HG03354 (cell line): ENCODE results near the gene IFNL2.
"Not testable (repeated sequence)": the region's sequence is repeated elsewhere in the genome, so short reads cannot be mapped to it uniquely, and the experiment has no call there.

Experiments
- ATAC-seq: cut with Tn5 transposase; IDR thresholded peaks from one replicate; pipeline ENCODE4 v1.9.1; 2021; ENCODE audit warnings: mild to moderate bottlenecking; ENCODE audit not compliant: unreplicated experiment, poor library complexity, severe bottlenecking

The IFNL2 gene

DNA sequence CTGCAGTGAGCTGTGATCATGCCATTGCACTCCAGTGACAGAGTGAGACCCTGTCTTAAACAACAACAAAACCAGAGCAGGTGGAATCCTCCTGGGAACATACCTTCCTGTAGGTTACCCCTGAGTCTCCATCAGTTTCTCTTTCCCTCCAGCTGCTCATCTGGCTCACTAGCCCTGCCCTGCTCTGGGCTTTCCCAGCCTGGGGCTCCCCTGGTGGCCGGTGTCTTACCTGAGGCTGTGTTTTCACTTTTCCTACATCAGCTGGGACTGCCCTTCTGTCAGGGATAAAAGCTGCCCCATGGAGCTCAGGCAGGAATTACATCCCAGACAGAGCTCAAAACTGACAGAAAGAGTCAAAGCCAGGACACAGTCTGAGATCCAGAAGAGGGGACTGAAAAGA is at the start of gene IFNL2:
TSS of gene IFNL2 (plus strand) at position 312 of the 400 bp plus-strand sequence. CDS start 173 bp downstream, outside the sequence.
- ATAC-seq, result not testable (repeated sequence)

DNA sequence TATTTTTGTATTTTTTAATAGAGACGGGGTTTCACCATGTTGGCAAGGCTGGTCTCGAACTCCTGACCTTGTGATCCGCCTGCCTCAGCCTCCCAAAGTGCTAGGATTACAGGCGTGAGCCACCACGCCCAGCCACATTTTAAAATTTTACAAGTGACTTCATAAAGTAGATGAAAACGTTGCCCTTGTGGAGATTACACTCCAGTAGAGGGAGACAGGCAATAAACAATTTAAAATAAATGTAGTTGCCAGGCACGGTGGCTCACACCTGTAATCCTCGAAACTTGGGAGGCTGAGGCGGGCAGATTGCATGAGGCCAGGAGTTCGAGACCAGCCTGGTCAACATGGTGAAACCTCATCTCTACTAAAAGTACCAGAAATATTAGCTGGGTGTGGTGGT is 49.1 kb upstream of the IFNL2 start:
- not testable (repeated sequence) for ATAC-seq

DNA sequence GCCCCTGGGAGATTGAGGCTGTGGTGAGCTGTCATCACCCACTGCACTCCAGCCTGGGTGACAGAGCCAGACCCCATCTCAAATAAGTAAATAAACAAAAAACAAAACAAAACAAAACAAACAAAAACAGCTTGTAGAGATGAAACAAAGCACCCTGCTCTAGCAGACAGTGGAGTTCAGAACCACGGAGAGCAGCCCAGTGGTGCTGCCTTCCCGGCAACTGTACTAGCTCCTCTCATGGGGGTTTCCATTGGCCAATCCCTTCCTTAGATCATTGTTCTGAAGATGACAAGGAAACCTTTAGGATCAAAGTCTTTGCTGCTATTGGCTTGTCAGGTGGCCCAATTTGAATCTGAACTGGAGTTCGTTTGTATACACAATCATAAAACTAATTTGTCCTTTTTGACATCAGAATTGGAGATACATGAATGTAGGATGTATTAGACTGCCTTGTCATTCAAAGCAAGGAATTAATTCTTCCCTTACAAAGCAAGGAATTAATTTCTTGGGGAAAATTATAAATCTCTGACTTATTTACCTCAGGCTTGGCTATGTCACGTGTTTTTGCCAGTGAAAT is 44.4 kb upstream of the IFNL2 start:
- no peak for ATAC-seq

DNA sequence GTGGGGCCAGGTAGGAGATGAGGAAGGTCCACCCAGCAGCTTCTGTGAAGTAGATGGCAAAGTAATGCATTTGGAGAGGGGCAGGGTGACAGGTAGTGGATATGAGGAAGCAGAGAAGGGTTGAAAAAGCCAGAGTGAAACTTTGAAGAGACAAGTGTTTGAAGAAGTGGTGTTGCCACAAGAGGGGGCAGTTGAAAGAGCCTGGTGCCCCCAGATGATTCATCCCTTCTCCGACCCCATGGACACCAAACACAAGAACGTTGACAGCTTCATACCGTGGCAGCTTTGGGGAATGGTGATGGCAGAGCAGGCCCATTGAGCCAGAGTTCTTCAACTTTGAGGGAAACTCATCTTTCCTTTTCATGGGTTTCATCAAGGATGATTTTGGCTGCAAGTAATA is 43.3 kb upstream of the IFNL2 start:
- ATAC-seq, result no peak

DNA sequence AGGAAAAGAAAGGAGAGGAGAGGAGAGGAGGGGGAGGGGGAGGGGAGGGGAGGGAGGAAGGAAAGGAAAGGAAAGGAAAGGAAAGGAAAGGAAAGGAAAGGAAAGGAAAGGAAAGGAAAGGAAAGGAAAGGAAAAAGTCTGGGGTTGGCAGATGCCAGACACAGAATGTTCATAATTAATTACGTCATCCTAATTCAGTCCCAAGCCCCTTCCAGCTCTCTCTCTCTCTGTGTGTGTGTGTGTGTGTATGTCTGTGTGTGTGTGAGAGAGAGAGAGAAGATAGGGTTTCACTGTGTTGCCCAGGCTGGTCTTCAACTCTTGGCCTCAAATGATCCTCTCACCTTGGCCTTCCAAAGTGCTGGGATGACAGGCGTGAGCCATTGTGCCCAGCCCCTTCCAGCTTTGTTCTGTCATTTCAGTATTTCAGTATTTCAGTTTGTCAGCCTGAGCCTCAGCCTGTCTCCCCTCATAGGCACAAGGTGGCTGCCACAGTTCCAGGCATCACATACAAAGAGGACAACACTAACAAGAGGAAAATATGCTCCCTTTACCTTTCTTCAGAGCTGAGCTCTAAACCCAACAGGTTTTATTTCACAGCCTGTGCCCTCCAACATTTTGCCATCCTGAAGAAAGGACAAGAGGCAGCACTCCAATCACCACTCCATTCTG is 38.0 kb upstream of the IFNL2 start:
- ATAC-seq, result no peak

DNA sequence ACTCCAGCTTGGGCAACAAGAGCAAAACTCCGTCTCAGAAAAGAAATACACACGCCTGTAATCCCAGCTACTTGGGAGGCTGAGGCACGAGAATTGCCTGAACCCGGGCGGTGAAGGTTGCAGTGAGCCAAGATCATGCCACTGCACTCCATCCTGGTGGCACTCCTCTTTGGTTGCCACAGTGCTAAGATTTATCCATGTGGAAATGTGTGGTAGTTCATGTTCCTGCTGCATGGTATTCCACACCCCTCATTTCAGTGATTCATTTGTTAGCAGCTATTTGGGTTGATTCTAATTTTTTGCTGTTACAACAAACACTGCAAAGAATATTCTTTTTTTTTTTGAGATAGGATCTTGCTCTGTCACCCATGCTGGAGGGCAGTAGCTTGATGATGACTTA is 35.5 kb upstream of the IFNL2 start:
- ATAC-seq, result no peak

DNA sequence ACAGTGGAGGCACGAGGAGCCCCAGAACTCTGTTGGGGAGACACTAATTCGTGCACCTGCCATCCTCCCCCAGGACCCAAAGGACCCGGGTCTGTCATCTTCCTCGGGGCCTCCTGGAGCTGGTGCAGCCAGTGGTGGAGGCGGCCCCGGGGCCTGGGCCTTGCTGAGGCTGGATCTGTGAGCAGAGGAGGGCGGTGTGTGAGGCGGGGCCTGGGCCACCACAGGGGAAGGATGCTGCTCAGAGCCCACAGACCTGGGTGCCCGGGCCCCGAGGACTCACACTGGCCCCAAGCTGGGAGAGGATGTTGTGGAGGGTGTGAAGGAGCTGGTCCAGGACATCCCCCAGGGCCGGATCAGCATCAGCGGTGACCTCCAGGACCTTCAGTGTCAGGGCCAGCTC is 31.7 kb upstream of the IFNL2 start:
- ATAC-seq, result no peak

DNA sequence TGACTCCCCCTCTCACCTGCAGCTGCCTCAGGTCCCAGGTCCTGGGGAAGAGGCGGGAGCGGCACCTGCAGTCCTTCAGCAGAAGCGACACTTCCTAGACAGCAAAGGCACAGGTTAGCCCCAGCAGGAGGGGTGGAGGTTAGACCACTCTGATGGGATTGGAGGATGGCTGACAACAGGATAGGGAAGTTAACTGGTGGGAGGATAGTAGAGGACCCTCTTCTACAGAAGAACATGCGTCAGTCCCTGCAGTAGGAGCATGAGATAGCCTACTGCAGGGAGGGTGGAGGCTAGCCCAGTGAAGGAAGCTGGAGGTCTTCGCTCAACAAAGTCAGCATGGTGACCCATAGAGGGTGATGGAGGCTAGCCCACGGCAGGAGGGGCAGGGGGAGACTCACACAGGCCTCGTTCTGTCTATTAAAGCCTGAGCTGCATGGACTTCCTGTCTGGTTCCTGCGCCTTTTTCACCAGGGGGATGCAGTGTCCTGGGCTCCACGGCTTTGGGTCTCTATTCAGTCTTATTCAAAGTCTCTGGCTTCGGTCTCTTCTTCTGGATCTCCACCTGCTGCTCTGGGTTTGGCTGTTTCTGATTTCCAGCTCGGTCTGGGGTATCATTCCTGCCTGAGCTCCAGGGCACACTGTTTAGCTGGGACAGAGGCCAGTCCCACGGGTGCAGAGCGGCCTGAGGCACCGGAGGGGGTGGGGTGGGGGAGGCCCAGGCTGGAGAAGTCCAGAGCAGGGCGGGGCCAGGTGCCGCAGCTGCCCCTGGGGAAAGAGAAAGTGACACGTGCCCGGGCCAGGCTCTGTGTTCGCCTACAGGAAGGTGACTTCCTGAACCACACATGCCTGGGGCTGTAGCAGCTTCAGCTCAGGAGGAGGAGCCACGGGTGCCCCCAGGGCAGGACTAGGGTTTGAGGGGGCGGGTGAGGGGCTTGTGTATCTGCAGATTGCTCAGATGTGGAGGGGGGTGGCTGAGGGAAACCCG is 30.7 kb upstream of the IFNL2 start:
- ATAC-seq, result peak; percentile 57

DNA sequence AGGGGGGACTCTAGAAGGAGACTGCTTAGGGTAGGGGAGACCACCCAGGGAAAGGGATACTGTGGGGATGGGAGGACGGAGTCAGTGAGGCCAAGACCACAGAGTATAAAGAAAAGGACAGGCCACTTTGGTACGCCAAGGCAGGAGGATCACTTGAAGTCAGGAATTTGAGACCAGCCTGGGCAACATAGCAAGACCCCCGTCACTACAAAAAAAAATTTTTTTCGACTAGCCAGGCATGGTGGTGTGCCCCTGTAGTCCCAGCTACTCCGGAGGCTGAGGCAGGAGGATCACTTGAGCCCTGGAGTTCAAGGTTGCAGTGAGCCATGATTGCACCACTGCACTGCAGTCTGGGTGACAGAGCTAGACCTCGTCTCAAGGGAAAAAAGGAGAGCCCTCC is 30.0 kb upstream of the IFNL2 start:
- no peak for ATAC-seq

DNA sequence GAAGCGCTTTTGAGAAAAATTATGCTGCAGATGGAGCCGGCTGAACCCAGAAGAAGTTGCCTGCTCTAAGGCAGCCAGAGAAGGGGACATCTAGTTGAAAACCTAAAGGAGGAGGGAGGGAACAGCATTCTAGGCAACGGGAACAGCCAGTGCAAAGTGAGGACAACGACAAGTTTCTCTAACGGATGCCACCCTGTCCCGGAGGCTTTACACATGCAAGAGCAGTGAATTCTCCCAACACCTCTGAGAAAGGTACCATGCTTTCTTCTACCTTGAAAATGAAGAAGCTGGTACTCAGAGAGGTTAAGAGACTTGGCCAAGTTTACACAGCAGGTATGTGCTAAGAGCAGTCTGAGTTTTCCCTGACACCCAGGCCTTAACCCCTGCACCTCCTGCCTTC is 29.3 kb upstream of the IFNL2 start:
- no peak for ATAC-seq

DNA sequence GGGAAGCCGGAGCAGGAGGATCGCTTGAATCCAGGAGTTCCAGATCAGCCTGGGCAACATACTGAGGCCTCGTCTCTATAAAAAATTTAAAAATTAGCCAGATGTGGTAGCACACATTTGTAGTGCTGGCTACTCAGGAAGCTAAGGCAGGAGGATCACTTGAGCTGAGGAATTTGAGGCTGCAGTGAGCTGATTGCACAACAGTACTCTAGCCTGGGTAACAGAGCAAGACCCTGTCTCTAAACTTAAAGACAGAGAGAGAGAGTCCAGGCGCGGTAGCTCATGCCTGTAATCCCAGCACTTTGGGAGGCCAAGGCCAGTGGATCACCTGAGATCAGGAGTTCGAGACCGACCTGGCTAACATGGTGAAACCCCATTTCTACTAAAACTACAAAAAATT is 27.8 kb upstream of the IFNL2 start:
- no peak for ATAC-seq

DNA sequence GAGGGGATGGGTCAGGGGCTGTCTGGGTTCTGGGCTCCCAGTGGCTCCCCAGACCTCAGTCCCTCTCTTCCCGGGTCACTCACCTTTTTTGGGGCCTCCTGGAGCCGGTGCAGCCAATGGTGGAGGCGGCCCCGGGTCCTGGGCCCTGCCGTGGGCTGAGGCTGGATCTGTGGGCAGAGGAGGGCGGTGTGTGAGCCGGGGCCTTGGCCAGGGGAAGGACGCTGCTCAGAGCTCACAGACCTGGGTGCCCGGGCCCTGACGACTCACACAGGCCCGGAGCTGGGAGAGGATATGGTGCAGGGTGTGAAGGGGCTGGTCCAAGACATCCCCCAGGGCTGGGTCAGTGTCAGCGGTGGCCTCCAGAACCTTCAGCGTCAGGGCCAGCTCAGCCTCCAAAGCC is 24.5 kb upstream of the IFNL2 start:
- ATAC-seq, result not testable (repeated sequence)

DNA sequence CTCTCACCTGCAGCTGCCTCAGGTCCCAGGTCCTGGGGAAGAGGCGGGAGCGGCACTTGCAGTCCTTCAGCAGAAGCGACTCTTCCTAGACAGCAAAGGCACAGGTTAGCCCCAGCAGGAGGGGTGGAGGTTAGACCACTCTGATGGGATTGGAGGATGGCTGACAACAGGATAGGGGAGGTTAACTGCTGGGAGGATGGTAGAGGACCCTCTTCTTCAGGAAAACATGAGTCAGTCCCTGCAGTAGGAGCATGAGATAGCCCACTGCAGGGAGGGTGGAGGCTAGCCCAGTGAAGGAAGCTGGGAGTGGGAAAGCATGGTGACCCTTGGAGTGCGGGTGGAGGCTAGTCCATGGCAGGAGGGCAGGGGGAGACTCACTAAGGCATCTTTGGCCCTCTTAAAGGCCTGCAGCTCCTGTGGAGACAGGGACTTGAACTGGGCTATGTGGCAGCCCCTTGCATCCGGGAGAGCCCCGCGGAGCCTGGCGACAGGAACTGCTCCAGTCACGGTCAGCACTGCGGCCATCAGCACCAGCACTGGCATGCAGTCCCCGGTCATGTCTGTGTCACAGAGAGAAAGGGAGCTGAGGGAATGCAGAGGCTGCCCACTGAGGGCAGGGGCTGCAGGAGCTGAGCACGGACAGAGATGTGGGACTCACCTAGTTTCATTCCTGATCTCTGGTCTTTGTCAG is 23.6 kb upstream of the IFNL2 start, which contains the start of gene IFNL3:
TSS of gene IFNL3 (minus strand) at position 597 of the 691 bp plus-strand sequence. CDS start at position 558, 39 bp downstream.
- ATAC-seq, result not testable (repeated sequence)

DNA sequence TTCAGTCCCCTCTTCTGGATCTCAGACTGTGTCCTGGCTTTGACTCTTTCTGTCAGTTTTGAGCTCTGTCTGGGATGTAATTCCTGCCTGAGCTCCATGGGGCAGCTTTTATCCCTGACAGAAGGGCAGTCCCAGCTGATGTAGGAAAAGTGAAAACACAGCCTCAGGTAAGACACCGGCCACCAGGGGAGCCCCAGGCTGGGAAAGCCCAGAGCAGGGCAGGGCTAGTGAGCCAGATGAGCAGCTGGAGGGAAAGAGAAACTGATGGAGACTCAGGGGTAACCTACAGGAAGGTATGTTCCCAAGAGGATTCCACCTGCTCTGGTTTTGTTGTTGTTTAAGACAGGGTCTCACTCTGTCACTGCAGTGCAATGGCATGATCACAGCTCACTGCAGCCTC is 23.0 kb upstream of the IFNL2 start:
- ATAC-seq, result not testable (repeated sequence)

DNA sequence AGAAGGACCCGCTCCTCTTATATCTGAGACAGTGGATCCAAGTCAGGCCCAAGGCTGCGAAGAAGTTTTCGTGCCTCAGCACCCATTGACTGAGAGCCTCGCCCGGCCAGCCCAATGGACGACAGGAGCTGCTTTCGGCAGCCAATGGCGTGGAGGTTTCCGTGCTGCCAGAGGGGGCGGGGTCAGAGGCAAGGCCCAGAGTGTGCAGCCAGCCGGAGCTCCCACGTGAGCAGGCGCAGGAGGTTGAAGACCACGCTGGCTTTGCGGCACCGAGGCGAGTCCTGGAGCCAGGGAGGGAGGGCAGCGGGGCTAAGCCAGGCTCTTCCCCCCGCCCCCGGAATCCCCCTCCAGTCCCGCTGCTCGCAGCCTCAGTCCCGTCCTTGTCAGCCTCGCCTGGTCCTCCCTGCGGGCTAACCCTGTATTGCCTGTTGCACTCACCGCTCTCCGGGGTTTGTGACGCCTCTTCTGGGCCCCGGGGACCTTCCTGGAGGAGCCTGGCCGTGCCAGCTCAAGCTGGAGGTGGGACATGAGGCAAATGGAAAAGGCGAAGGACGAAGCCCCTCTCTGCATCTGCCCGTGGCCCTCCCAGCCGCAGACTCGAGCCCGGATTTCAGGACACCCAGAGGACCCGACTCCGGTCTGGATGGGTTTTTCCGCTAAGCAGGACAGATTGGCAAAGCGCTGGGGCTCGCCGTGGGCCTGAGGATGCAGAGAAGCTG is 21.1 kb upstream of the IFNL2 start:
- no peak for ATAC-seq

DNA sequence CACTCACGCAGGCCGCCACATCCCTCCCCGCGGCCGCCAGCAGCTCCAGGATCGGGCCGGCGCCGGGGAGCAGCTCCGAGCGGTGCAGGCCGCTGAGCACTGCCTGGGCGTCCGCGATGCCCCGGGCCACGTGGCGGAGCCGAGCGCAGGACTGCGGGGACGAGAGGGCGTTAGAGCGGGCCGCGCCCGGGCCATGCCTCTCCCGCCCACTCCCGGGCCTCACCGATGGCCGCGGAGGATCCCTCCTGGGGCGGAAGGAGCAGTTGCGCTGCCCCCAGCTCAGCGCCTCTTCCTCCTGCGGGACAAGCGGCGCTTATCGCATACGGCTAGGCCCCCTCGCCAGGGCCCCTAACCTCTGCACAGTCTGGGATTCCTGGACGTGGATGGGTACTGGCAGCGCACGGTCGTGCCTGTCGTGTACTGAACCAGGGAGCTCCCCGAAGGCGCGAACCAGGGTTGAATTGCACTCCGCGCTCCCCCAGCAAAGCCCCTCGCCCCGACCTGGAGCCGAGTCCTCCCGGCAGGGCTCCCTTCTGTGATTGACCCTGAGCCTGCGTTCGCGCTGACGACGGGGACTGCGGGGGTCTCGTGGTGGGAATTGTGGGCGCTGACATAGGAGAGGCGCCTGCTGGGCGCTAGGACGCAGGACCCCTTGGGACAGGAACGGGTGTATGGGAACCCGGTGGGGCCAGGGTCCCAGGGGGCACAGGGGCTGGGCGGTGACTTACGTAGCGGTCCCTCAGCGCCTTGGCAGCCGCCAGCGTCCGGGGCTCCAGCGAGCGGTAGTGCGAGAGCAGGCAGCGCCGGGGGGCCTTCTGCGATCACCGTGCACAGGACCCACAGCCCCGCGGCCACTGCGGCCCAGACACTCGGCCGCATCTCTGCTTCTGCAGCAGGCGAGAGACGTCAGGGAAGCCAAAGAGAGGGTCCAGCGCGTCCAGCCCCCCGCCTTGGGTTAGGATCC is 20.2 kb upstream of the IFNL2 start:
- no peak for ATAC-seq

DNA sequence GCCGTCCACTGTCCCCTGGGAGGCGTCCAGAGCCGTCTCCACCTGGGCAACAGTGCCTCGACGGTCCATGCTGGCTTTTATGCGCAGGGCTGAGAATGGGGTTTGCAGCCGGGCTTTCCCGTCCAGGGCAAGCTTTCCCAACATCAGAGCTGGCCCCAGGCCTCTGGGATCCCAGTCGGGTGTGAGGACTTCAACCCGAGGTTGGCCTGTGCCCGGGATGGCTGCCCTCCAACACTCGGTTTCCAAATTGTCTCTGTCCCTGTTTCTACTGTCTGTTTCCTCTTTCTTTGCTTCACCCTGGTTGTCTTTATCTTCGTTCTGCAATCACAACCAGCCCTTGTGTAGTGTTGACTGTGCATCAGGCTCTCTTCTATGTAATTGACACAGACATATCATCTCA is 19.4 kb upstream of the IFNL2 start, which contains the start of gene IFNL4:
TSS of gene IFNL4 (minus strand) at position 51 of the 400 bp plus-strand sequence.
- no peak for ATAC-seq

DNA sequence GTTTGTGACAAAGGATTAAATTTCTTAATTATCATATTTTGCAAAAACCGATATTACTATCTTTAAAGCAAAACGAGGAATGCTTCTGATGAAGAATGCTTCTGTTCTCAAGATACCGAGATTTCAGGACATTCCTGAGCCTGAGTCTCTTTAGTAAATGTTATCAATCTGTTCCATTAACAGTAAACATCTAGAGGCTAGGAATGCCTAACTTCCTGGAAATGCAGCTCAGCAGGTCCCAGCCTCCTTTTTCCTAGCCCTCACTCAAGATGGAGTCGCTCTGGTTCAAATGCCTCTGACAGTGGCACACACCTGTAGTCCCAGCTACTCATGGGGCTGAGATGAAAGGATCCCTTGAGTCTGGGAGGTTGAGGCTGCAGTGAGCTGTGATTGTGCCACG is 17.1 kb upstream of the IFNL2 start:
- ATAC-seq, result no peak
